Stomach (tissue), 4 donors: Measurements from ENCODE around the gene LILRB3.

ENCODE experiments used
- EP300 ChIP-seq: sonication (generic); formaldehyde crosslinking; IDR thresholded peaks from one replicate; pipeline ENCODE4 v1.6.1; 2017; ENCODE audit warnings: antibody characterized with exemption
- POLR2A ChIP-seq, 4 donors: fragments of 450-650 bp; IDR thresholded peaks; one replicate each; pipeline ENCODE4 v1.6.1; 2016; ENCODE audit warnings: antibody characterized with exemption in 4 of 4, control low read depth in 2 of 4, mild to moderate bottlenecking in 1 of 4, moderate library complexity in 1 of 4
- TF ChIP-seq, protein P1 (sequence below), 7 experiments: fragments of 450-650 bp in 4 of 7; fragments of 200-600 bp in 3 of 7; sonication (generic) in 3 of 7; IDR thresholded peaks; one replicate each; pipeline ENCODE4 v1.5.1; 2016 to 2019; ENCODE audit warnings: antibody characterized with exemption in 7 of 7, control low read depth in 2 of 7, mild to moderate bottlenecking in 1 of 7

DNA sequence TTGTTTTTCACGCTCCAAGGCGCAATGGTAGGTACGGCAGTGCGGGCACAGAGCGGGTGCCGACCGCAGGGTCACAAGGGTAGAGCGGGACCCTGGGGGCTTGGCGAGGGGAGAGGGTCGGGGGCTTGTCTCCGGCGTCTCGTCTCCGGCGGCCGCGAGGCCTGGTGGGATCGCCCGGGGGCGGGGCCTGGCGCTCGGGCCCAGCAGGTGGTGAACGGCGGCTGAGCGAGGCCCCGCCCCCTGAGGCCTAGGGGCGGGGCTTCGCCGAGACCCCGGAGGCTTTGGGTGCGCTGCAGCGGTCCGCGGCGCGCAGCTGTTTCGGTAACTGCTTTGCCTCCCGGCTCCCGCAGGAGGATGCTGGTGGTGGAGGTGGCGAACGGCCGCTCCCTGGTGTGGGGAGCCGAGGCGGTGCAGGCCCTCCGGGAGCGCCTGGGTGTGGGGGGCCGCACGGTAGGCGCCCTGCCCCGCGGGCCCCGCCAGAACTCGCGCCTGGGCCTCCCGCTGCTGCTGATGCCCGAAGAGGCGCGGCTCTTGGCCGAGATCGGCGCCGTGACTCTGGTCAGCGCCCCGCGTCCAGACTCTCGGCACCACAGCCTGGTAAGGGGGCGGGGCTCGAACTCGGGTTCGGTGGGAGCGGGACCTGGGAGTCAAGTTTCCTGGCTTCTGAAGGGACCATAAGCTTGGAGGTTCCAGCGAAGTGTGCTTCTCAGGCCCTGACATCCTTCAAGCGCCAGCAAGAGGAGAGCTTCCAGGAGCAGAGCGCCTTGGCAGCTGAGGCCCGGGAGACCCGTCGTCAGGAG lies 31.6 kb downstream of the LILRB3 start, which contains the start of gene TSEN34:
- TF ChIP-seq, protein P1, sequence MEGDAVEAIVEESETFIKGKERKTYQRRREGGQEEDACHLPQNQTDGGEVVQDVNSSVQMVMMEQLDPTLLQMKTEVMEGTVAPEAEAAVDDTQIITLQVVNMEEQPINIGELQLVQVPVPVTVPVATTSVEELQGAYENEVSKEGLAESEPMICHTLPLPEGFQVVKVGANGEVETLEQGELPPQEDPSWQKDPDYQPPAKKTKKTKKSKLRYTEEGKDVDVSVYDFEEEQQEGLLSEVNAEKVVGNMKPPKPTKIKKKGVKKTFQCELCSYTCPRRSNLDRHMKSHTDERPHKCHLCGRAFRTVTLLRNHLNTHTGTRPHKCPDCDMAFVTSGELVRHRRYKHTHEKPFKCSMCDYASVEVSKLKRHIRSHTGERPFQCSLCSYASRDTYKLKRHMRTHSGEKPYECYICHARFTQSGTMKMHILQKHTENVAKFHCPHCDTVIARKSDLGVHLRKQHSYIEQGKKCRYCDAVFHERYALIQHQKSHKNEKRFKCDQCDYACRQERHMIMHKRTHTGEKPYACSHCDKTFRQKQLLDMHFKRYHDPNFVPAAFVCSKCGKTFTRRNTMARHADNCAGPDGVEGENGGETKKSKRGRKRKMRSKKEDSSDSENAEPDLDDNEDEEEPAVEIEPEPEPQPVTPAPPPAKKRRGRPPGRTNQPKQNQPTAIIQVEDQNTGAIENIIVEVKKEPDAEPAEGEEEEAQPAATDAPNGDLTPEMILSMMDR (IDR thresholded peaks at IDR 0.05): no peak
- TF ChIP-seq POLR2A (IDR thresholded peaks at IDR 0.05): no peak
- no peak for TF ChIP-seq EP300
